Stomach smooth muscle (tissue), 2 donors: ENCODE results near the gene MSL3B.

Experiments used
- H3K27ac ChIP-seq: one replicate; pipeline ENCODE4 v1.7.0; 2013; ENCODE audit warnings: mild to moderate bottlenecking, low read length, inconsistent platforms
- H3K27me3 ChIP-seq, 2 donors: one replicate each; pipeline ENCODE4 v1.7.0; 2013; ENCODE audit warnings: low read length in 2 of 2; ENCODE audit not compliant: insufficient read depth in 2 of 2, control insufficient read depth in 1 of 2
- H3K36me3 ChIP-seq, 2 donors: one replicate each; pipeline ENCODE4 v1.7.0; 2013; ENCODE audit warnings: low read length in 2 of 2; ENCODE audit not compliant: control insufficient read depth in 2 of 2, insufficient read depth in 2 of 2
- H3K4me1 ChIP-seq: one replicate; pipeline ENCODE4 v1.7.0; 2013; ENCODE audit warnings: low read length; ENCODE audit not compliant: control insufficient read depth, insufficient read depth
- H3K4me3 ChIP-seq, 2 donors: one replicate each; pipeline ENCODE4 v1.7.0; 2013; ENCODE audit warnings: low read length in 2 of 2
- H3K9ac ChIP-seq, 2 donors: one replicate each; pipeline ENCODE4 v1.7.0; 2013; ENCODE audit warnings: low read length in 2 of 2, mild to moderate bottlenecking in 1 of 2
- H3K9me3 ChIP-seq, 2 donors: one replicate each; pipeline ENCODE4 v1.7.0; 2013; ENCODE audit warnings: low read length in 2 of 2; ENCODE audit not compliant: control insufficient read depth in 2 of 2
- donor health status: healthy.
- donor health status: Pancreatic carcinoma.

MSL3B gene

DNA sequence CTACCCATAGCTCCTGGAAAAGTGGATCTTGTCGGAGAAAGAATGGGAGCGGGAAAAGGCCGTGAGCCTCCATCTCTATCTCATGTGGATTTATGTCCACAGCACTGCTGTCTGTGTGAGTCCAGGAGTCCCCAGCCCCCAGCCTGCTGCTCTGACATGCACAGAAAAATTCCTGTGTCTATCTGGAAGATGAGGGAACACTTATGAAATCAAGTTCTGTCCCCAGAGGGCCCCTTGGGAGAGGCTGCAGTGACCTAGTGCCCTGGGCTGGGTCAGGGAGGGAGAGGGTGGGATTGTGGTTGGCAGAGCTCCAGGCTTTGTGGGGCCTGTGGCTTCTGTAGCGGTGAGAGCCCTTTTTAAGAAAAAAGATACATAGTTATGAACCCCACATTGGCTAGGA is 51.4 kb downstream of the MSL3B start:
- Histone ChIP-seq H3K27me3 (peaks cover 0 to 3% of the 10 kb centered on the region in 2 donors), H3K36me3 (no peaks in the 10 kb centered on the region), H3K9ac (no peak overlapping the region), H3K27ac (no peak overlapping the region), H3K4me3 (no peak overlapping the region), H3K4me1 (no peaks in the 10 kb centered on the region), H3K9me3 (no peaks in the 10 kb centered on the region)

DNA sequence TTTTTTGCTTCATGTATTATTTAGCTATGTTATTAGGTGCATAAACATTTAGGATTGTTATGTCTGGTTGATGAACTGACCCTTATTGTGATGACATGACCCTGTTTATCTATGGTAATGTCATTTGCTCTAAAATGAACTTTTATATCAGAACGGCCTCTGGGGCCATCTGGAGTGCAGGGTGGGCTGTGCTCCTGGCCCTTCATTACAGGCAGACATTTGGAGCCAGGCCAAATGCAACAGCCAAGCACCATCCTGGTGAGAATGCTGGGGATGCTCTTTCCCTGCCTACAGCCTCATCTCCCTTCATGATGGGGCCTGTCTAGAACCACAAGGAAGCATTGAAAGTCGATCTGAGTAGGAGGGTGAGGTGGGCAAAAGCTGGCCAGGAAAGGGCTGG is 51.9 kb downstream of the MSL3B start:
- no peaks in the 10 kb centered on the region for H3K4me1 ChIP-seq
- no peak overlapping the region for H3K9ac ChIP-seq
- no peak overlapping the region for H3K4me3 ChIP-seq
- H3K36me3 ChIP-seq = no peaks in the 10 kb centered on the region
- peaks cover 0 to 3% of the 10 kb centered on the region in 2 donors for H3K27me3 ChIP-seq
- H3K27ac ChIP-seq = no peak overlapping the region
- no peaks in the 10 kb centered on the region for H3K9me3 ChIP-seq

DNA sequence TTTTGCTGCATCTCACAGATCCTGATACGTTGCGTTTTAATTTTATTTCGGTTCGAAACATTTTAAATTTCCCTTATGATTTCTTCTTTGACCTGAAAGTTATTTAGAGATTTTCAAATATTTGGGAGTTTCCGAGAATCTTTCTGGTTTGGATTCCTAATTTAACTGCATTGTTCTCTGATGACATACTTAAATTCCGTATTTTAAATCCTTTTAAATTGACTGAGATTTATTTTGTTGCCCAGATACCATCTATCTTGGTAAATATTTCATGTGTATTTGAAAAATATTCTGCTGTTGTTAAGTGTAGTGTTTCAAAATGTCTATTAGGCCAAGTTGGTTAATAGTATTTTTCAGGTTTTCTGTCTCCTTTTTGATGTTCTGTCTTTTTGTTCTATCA is 52.3 kb downstream of the MSL3B start:
- Histone ChIP-seq H3K4me1 (no peaks in the 10 kb centered on the region), H3K9ac (no peak overlapping the region), H3K9me3 (no peaks in the 10 kb centered on the region), H3K4me3 (no peak overlapping the region), H3K36me3 (no peaks in the 10 kb centered on the region), H3K27ac (no peak overlapping the region), H3K27me3 (peaks cover 0 to 5% of the 10 kb centered on the region in 2 donors)
